UCSD-AML1 (cell line): ENCODE data around the gene CYTH2.
"Not testable (repeated sequence)": the region's sequence is repeated elsewhere in the genome, so short reads cannot be mapped to it uniquely, and the experiment has no call there.

Experiments used
- DNase-seq: peaks from one replicate; lab custom pipeline; 2025; ENCODE audit not compliant: unreplicated experiment; lab: John Stamatoyannopoulos, UW

Gene CYTH2

GRCh38 chr19:48476176-48476575 lies 7.0 kb downstream of the CYTH2 start:
- DNase-seq, result no peak

- no peak for DNase-seq
Observed at GRCh38 chr19:48477067-48477685, 8.0 kb downstream of the CYTH2 start.

- no peak for DNase-seq
Observed at GRCh38 chr19:48477698-48478338, 8.6 kb downstream of the CYTH2 start.

GRCh38 chr19:48478339-48479256 lies 9.4 kb downstream of the CYTH2 start:
- DNase-seq, result no peak

- DNase-seq, result no peak
Observed at GRCh38 chr19:48479686-48480085, 10.5 kb downstream of the CYTH2 start.

GRCh38 chr19:48480183-48480557 lies 11.0 kb downstream of the CYTH2 start:
- no peak for DNase-seq

- no peak for DNase-seq
Observed at GRCh38 chr19:48480558-48481500, 11.7 kb downstream of the CYTH2 start.

- DNase-seq, result no peak
Observed at GRCh38 chr19:48481846-48482639, 12.9 kb downstream of the CYTH2 start.

- DNase-seq, result no peak
Observed at GRCh38 chr19:48483301-48483700, 14.1 kb downstream of the CYTH2 start.

- no peak for DNase-seq
Observed at GRCh38 chr19:48484247-48484893, 15.2 kb downstream of the CYTH2 start.

GRCh38 chr19:48484931-48485612 lies 15.9 kb downstream of the CYTH2 start:
- DNase-seq, result no peak

- not testable (repeated sequence) for DNase-seq
Observed at GRCh38 chr19:48486706-48487105, 17.5 kb downstream of the CYTH2 start.

- no peak for DNase-seq
Observed at GRCh38 chr19:48487544-48487943, 18.4 kb downstream of the CYTH2 start.

- DNase-seq, result no peak
Observed at GRCh38 chr19:48487948-48488347, 18.8 kb downstream of the CYTH2 start.

GRCh38 chr19:48488478-48488877 lies 19.3 kb downstream of the CYTH2 start:
- DNase-seq, result not testable (repeated sequence)

- peak; percentile 77 for DNase-seq
Observed at GRCh38 chr19:48489608-48490216, 20.5 kb downstream of the CYTH2 start.

GRCh38 chr19:48490981-48491792 lies 22.0 kb downstream of the CYTH2 start:
- DNase-seq, result no peak

GRCh38 chr19:48491793-48492123 lies 22.6 kb downstream of the CYTH2 start:
- no peak for DNase-seq
